NAMALWA (cell line): ENCODE measurements around the gene WBP1L.
"Not testable (repeated sequence)": the region's sequence is repeated elsewhere in the genome, so short reads cannot be mapped to it uniquely, and the experiment has no call there.

Source experiments
- DNase-seq: peaks from one replicate; pipeline ENCODE4 v3.0.0-alpha.2; 2015; ENCODE audit warnings: low spot score

The WBP1L gene

DNA sequence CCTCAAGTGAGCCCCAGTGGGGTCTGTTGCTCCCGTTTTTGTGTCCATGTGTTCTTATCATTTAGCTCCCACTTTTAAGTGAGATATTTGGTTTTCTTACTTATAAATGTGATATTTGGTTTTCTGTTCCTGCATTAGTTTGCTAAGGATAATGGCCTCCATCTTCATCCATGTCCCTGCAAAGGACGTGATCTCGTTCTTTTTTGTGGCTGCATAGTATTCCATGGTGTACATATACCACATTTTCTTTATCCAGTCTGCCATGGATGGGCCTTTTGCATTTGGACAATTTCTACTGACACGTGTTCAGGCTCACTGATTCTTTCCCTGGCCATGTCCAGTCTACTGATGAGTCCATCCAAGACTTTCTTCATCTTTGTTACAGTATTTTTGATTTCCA is 19.8 kb upstream of the WBP1L start:
- no peak for DNase-seq

GRCh38 chr10:102726274-102726673 is 17.5 kb upstream of the WBP1L start:
- no peak for DNase-seq

DNA sequence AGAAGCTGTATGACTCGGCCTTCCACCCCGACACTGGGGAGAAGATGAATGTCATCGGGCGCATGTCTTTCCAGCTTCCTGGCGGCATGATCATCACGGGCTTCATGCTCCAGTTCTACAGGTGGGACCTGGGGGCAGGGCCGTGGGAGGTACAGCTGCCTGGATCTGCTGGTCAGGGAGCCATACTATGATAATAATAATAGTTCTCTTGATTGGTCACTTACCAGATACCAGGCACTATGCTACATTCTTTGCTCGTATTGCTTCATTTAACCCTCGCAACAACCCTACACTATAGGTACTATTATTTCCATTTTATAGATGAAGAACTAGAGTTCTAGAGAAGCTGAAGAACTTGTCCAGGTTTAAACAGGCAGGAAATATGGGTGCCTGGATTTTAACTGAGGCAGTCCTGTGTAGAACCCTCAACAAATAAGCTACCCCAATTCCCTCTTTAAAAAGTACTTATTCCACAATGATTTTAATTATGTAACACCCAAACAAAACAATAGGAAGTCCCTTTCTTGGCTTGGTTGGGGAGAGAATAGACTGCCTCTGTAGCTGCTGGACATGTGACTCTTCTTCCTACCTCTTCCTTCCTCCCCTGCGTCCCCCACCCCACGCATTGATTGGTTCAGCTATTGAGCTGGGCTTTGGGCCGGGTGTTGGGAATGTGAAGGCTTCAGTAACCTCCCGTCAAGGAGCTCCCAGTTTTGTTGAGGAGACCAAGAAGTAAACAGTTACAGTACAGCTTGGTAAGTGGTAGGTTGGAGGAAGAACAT is 16.5 kb upstream of the WBP1L start:
- DNase-seq = no peak

DNA sequence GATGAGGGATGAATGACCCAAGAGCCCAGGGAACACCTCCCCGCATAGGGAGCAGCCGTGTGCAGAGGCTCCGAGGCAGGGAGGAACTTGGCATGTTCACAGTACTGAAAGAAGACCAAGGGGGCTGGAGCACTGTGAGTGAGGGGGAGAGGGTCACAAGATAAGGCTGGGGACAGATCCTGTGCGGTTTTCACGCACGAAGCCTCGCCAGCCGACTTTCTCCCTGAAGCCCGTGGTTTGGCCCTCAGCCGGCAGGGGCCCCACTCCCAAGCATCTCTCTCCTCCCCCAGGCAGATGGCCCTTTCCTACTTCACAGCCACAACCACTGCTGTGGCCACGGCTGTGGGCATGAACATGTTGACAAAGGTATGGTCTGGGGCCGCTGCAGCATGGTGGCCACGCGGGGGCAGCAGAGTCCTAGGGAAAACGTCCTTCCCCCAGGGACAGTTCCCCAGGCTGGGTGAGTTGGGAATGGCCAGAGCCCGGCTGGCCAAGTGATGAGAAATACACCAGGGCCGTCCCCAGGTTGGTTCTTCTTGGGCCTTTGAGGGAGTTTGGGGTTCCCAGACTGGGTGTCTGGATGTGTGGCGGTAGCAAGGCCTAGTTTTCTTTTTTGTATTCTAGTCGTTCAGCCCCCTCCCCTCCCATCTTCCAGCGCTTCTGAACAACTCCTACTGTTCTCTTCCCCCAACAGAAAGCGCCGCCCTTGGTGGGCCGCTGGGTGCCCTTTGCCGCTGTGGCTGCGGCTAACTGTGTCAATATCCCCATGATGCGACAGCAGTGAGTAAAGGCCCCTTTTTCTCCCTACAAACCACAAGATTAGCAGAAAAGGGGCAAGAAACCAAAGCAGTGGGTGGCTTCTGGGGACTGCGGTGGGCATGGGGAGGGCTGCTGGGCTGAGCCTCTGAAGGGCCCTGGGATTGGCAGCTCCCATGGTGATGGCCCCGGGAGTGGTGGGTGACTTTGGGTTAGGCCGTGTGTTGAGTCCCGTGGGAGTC is 14.4 kb upstream of the WBP1L start:
- DNase-seq = peak; percentile 32

GRCh38 chr10:102731222-102731800 is 12.4 kb upstream of the WBP1L start:
- no peak for DNase-seq

DNA sequence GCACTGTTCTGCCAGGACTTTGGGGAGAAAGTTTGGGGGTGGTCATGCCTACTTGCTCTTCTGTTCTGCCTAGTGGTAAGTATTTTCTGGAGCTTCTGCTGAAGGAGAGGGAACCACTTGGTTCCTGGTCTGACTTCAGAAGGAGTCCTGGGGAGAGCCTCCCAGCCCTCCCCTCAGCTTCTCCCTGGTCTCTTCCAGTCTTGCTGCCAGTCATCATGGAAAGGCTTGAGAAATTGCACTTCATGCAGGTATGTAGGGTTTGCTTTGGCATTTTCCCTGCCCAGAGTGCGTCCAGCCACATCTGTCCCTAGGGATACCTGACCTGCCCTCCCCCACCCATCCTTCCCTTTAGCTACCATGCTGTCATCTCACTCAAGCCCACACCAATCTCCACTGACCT is 11.1 kb upstream of the WBP1L start:
- no peak for DNase-seq

GRCh38 chr10:102735065-102735562 is 8.6 kb upstream of the WBP1L start:
- no peak for DNase-seq

GRCh38 chr10:102738692-102739121 is 5.0 kb upstream of the WBP1L start:
- no peak for DNase-seq

GRCh38 chr10:102740229-102740628 is 3.5 kb upstream of the WBP1L start:
- DNase-seq = no peak

- no peak for DNase-seq
Observed at GRCh38 chr10:102741726-102742237, 2.0 kb upstream of the WBP1L start.

DNA sequence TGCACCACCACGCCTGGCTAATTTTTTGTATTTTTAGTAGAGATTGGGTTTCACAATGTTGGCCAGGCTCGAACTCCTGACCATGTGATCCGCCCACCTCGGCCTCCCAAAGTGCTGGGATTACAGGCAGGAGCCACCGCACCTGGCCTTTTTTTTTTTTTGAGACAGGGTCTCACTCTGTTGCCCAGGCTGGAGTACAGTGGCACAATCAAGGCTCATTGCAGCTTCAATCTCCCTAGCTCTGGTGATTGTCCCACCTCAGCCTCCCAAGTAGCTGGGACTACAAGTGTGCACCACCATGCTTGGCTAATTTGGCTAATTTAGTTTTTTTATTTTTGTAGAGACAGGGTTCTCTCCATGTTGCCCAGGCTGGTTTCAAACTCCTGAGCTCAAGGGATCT is 1.4 kb upstream of the WBP1L start:
- DNase-seq = not testable (repeated sequence)

GRCh38 chr10:102743078-102743587 is 615 bp upstream of the WBP1L start:
- no peak for DNase-seq

DNA sequence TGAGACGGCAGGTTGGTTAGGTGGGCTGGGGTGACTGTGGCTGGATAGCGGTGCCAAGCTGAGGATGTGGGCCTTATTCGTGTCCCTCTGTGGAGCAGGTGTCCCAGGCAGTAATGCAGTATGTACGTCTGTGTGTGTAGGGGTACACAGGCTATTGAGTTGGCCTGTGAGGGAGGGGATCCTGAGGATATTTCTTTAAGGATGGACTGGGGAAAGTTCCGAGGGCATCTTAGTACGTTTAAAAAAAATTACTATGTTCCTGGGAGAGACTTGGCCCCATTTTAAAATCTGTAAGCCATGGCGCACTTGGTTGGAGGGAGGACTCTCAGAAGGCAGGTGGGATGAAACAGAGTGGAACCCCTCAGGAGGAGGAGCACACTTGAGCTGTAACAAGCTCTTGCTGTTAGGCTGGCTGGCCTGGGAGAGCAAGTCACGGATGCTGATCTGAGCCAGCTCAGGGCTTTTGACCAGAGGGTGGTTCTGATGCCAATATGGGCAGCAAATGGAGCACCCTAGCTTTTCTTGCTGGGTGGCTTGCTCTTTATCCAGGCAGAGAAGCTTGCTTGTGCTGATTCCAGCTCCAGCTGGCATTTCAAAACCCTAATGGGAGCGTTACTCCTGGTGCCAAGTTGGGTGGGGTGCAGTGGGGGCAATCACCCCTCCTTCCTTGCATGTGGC is 765 bp downstream of the WBP1L start:
- DNase-seq = peak; percentile 47

DNA sequence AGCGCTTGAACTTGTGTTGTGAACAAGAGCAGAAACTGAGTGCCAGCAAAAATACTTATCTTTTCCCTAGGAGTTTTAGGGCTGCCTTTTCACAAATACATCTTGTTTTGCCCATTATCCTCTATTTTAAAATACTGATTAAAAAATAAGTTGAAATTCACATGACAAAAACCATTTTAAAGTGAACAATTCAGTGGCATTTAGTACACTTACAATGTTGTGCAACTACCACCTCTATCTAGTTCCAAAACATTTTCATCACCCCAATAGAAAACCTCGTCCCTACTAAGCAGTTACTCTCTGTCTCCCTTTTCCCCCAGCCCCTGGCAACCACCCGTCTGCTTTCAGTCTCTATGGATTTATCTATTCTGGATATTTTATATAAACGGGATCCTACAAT is 1.4 kb downstream of the WBP1L start:
- no peak for DNase-seq

- no peak for DNase-seq
Observed at GRCh38 chr10:102752266-102752930, 8.7 kb downstream of the WBP1L start.

- peak; percentile 69 for DNase-seq
Observed at GRCh38 chr10:102752934-102753664, 9.4 kb downstream of the WBP1L start.

GRCh38 chr10:102753718-102754117 is 10.0 kb downstream of the WBP1L start:
- DNase-seq = no peak

DNA sequence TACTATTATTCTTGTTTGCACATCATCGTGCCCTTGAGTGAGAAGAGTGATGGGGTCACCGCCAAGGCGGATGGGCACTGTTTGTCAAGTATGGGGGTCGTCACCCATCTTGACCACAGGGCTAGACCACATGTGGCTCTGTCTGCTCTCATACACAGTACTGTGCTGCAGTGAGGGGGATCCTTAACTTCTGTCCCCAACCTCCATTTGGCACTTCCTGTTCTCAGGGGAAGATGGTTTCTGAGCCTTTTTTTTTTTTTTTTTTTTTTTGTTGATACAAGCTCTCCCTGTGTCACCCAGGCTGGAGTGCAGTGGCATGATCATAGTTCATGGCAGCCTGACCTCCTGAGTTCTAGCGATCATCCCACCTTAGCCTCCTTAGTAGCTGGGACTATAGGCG is 13.6 kb downstream of the WBP1L start:
- DNase-seq = no peak

DNA sequence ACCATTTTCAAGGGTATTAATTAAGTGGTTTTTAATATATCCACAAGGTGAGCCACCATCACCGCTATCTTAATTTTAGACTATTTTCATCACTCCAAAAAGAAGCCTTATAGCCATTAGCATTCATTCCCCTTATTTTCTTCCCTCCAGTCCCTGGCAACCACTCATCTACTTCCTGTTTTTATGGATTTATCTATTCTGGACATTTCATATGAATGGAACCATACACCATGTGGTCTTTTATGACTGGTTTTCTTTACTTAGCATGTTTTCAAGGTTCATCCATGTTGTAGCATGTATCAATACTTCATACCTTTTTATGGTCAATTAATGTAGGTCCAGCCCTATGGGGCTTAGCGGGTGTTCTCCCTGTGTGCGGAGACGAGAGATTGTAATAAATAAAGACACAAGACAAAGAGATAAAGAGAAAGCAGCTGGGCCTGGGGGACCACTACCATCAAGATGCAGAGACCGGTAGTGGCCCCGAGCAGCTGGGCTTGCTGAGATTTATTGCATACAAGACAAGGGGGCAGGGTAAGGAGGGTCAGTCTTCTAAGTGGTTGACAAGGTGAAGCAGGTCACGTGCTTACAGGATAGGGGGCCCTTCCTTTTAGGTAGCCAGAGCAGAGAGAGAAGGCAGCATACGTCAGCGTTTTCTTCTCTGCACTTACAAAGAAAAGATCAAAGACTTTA is 14.6 kb downstream of the WBP1L start:
- DNase-seq = no peak

- not testable (repeated sequence) for DNase-seq
Observed at GRCh38 chr10:102758933-102759262, 15.2 kb downstream of the WBP1L start.
